H9 (cell line): ENCODE data around the gene DKKL1. TPM values are rescaled to one million over a fixed set of nuclear protein-coding genes. Genes with fewer than 3 reads are reported as not detected.

Experiments used
- DNase-seq: peaks from one replicate; pipeline ENCODE4 v3.0.0-alpha.2; 2017
- H2AFZ ChIP-seq: one replicate; pipeline ENCODE4 v1.6.1; 2013; ENCODE audit warnings: mild to moderate bottlenecking, low read length, control low read depth, moderate library complexity
- H2AK5ac ChIP-seq: 2 replicates; pipeline ENCODE4 v1.6.1; 2013; ENCODE audit warnings: low read length, control low read depth, mixed read lengths; ENCODE audit not compliant: insufficient read length
- H2BK120ac ChIP-seq: one replicate; pipeline ENCODE4 v1.6.1; 2013; ENCODE audit warnings: low read depth, mild to moderate bottlenecking, low read length, control low read depth, inconsistent platforms; ENCODE audit not compliant: poor library complexity, severe bottlenecking
- H2BK12ac ChIP-seq: 2 replicates; pipeline ENCODE4 v1.6.1; 2013; ENCODE audit warnings: low read length, control low read depth, mixed read lengths, low read depth; ENCODE audit not compliant: insufficient read length
- H2BK15ac ChIP-seq: 2 replicates; pipeline ENCODE4 v1.6.1; 2013; ENCODE audit warnings: low read depth, low read length, control low read depth
- H2BK20ac ChIP-seq: one replicate; pipeline ENCODE4 v1.6.1; 2013; ENCODE audit warnings: low read depth, mild to moderate bottlenecking, low read length, control low read depth, inconsistent platforms; ENCODE audit not compliant: poor library complexity, severe bottlenecking
- H2BK5ac ChIP-seq: 2 replicates; pipeline ENCODE4 v1.6.1; 2013; ENCODE audit warnings: low read length, control low read depth, mixed read lengths; ENCODE audit not compliant: insufficient read length
- H3K14ac ChIP-seq: 2 replicates; pipeline ENCODE4 v1.6.1; 2013; ENCODE audit warnings: low read length, control low read depth; ENCODE audit not compliant: insufficient read depth
- H3K18ac ChIP-seq: 2 replicates; pipeline ENCODE4 v1.6.1; 2013; ENCODE audit warnings: low read depth, mild to moderate bottlenecking, mixed read lengths, low read length, control low read depth; ENCODE audit not compliant: insufficient read length
- H3K23ac ChIP-seq: 2 replicates; pipeline ENCODE4 v1.6.1; 2013; ENCODE audit warnings: low read length, control low read depth, mixed read lengths, low read depth; ENCODE audit not compliant: insufficient read length
- H3K23me2 ChIP-seq: 2 replicates; pipeline ENCODE4 v1.6.1; 2013; ENCODE audit warnings: low read depth, mild to moderate bottlenecking, mixed read lengths, low read length, control low read depth; ENCODE audit not compliant: insufficient read length, poor library complexity, severe bottlenecking
- H3K27ac ChIP-seq: 2 replicates; pipeline ENCODE4 v1.5.1; 2013; ENCODE audit warnings: low read length, control low read depth, mixed read lengths, low read depth; ENCODE audit not compliant: insufficient read length
- H3K27me3 ChIP-seq: 2 replicates; pipeline ENCODE4 v1.6.1; 2013; ENCODE audit warnings: low read length, control low read depth, inconsistent platforms; ENCODE audit not compliant: insufficient read depth
- H3K4ac ChIP-seq: 2 replicates; pipeline ENCODE4 v1.6.1; 2013; ENCODE audit warnings: low read depth, mild to moderate bottlenecking, control low read depth, inconsistent platforms, low read length, moderate library complexity
- H3K4me1 ChIP-seq: 2 replicates; pipeline ENCODE4 v1.6.1; 2013; ENCODE audit warnings: low read length, control low read depth, inconsistent platforms; ENCODE audit not compliant: insufficient read depth
- H3K4me2 ChIP-seq: 2 replicates; pipeline ENCODE4 v1.6.1; 2013; ENCODE audit warnings: low read length, control low read depth, mixed read lengths; ENCODE audit not compliant: insufficient read length, insufficient read depth
- H3K56ac ChIP-seq: 2 replicates; pipeline ENCODE4 v1.6.1; 2013; ENCODE audit warnings: low read depth, mild to moderate bottlenecking, mixed read lengths, low read length, control low read depth; ENCODE audit not compliant: insufficient read length
- H3K79me1 ChIP-seq: 2 replicates; pipeline ENCODE4 v1.6.1; 2013; ENCODE audit warnings: low read depth, mild to moderate bottlenecking, moderate library complexity, low read length, control low read depth, inconsistent platforms; ENCODE audit not compliant: insufficient read depth, poor library complexity, severe bottlenecking
- H3K79me2 ChIP-seq: 2 replicates; pipeline ENCODE4 v1.6.1; 2013; ENCODE audit warnings: low read length, control low read depth, inconsistent platforms; ENCODE audit not compliant: insufficient read depth
- H3K9ac ChIP-seq: 2 replicates; pipeline ENCODE4 v1.6.1; 2013; ENCODE audit warnings: low read length, control low read depth, mixed read lengths; ENCODE audit not compliant: insufficient read length; ENCODE audit errors: extremely low read depth
- H3K9me3 ChIP-seq: one replicate; pipeline ENCODE4 v1.6.1; 2013; ENCODE audit warnings: low read depth, low read length, inconsistent platforms; ENCODE audit not compliant: control insufficient read depth
- H3T11ph ChIP-seq: one replicate; pipeline ENCODE4 v1.6.1; 2013; ENCODE audit warnings: mild to moderate bottlenecking, low read length, control low read depth, inconsistent platforms
- H4K20me1 ChIP-seq: one replicate; pipeline ENCODE4 v1.6.1; 2013; ENCODE audit not compliant: control insufficient read depth, insufficient read length, insufficient read depth
- H4K5ac ChIP-seq: 2 replicates; pipeline ENCODE4 v1.6.1; 2013; ENCODE audit warnings: low read depth, mild to moderate bottlenecking, mixed read lengths, low read length, control low read depth; ENCODE audit not compliant: insufficient read length
- H4K8ac ChIP-seq: replicated peaks from 2 replicates; pipeline ENCODE4 v1.6.1; 2013; ENCODE audit warnings: low read length, control low read depth, mixed read lengths, low read depth; ENCODE audit not compliant: insufficient read length
- H4K91ac ChIP-seq: 2 replicates; pipeline ENCODE4 v1.6.1; 2013; ENCODE audit warnings: low read depth, mild to moderate bottlenecking, moderate library complexity, mixed read lengths, low read length, control low read depth; ENCODE audit not compliant: insufficient read length
- H3K27ac Mint-ChIP-seq, 3 experiments: 2 replicates in 2 of 3; 3 replicates in 1 of 3; pipeline ENCODE4 v1.8.0; 2020 to 2021; ENCODE audit warnings: mixed read lengths in 3 of 3, mild to moderate bottlenecking in 1 of 3, moderate library complexity in 1 of 3
- H3K27me3 Mint-ChIP-seq: 2 replicates; pipeline ENCODE4 v1.8.0; 2021; ENCODE audit warnings: low read depth, mild to moderate bottlenecking, moderate library complexity, mixed read lengths
- H3K36me3 Mint-ChIP-seq, 3 experiments: 2 replicates in 2 of 3; 3 replicates in 1 of 3; pipeline ENCODE4 v1.8.0; 2020 to 2021; ENCODE audit warnings: low read depth in 3 of 3, mixed read lengths in 3 of 3; ENCODE audit not compliant: insufficient read depth in 1 of 3
- H3K4me1 Mint-ChIP-seq, 2 experiments: 2 replicates each; pipeline ENCODE4 v1.8.0; 2020; ENCODE audit warnings: mixed read lengths in 2 of 2
- H3K4me3 Mint-ChIP-seq, 2 experiments: 2 replicates in 1 of 2; 3 replicates in 1 of 2; pipeline ENCODE4 v1.8.0; 2020 to 2021; ENCODE audit warnings: mild to moderate bottlenecking in 2 of 2, mixed read lengths in 2 of 2, moderate library complexity in 1 of 2
- H3K9me3 Mint-ChIP-seq, 2 experiments: 2 replicates in 1 of 2; 3 replicates in 1 of 2; pipeline ENCODE4 v1.8.0; 2020; ENCODE audit warnings: mild to moderate bottlenecking in 2 of 2, mixed read lengths in 2 of 2, moderate library complexity in 1 of 2
- WGBS: extraction: QIAGEN DNeasy Blood & Tissue Kit; methylation state at CpG from one replicate; pipeline ENCODE4 v1.1.7; 2013; ENCODE audit warnings: missing lambda C conversion rate, low lambda C conversion rate, mixed read lengths; ENCODE audit not compliant: insufficient read length; ENCODE audit errors: extremely low coverage; 5-methylcytosine and 5-hydroxymethylcytosine counted together
- total RNA-seq: library from RNA; stranded (reverse); gene quantifications from 2 replicates; pipeline ENCODE4 v1.2.1, GENCODE V29; 2021
- TF ChIP-seq, protein P1 (sequence below): fragments of 200-600 bp; sonication (generic); conservative IDR thresholded peaks from 3 replicates; pipeline ENCODE4 v1.8.0; 2021; ENCODE audit warnings: antibody characterized with exemption, mild to moderate bottlenecking

DKKL1 gene
- total RNA-seq, 1 experiment from 2014 or later: 3.5 TPM

DNA sequence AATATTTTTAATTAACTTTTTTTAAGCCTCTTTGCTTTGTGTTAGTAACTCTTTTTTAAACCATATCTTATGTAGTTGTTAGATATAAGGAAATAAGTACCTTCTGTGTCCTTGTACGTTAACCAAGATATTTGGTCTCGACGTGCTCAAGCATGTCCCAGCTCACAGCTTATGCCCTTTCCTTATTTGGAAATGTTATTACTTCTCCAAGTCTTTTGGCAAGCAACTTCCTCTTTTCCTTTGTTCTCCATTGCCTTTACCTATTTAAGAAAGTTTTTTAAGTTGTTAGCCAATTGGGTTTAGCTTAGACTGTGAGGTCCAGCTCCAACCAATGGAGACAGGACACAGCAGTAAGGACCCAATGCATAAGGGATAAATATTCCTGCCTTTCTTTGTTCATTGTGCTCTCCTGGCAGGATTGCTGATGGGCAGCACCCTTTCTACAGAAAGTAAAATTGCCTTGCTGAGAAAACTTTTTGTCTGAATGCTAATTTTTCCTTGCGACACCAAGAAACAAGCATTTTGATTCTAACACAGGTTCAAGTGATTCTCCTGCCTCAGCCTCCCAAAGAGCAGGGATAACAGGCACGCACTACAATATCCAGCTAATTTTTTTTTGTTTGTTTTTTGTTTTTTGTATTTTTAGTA, 5.2 kb downstream of the DKKL1 start:
- Mint-ChIP-seq H3K27ac (no peak overlapping the region), H3K4me3 (no peak overlapping the region), H3K9me3 (peaks cover 16 to 22% of the 10 kb centered on the region in 2 experiments), H3K4me1 (peaks cover 4 to 7% of the 10 kb centered on the region in 2 experiments; a peak in 2 of 4 replicates), H3K27me3 (peaks cover 11% of the 10 kb centered on the region), H3K36me3 (peaks cover 10 to 16% (median 12%) of the 10 kb centered on the region in 3 experiments; a peak in 6 of 7 replicates)
- H4K91ac ChIP-seq: no peak overlapping the region
- no peak overlapping the region for H2AK5ac ChIP-seq
- no peak overlapping the region for H4K8ac ChIP-seq
- H3K79me1 ChIP-seq: no peaks in the 10 kb centered on the region
- H3K4ac ChIP-seq: no peak overlapping the region
- TF ChIP-seq, protein P1, sequence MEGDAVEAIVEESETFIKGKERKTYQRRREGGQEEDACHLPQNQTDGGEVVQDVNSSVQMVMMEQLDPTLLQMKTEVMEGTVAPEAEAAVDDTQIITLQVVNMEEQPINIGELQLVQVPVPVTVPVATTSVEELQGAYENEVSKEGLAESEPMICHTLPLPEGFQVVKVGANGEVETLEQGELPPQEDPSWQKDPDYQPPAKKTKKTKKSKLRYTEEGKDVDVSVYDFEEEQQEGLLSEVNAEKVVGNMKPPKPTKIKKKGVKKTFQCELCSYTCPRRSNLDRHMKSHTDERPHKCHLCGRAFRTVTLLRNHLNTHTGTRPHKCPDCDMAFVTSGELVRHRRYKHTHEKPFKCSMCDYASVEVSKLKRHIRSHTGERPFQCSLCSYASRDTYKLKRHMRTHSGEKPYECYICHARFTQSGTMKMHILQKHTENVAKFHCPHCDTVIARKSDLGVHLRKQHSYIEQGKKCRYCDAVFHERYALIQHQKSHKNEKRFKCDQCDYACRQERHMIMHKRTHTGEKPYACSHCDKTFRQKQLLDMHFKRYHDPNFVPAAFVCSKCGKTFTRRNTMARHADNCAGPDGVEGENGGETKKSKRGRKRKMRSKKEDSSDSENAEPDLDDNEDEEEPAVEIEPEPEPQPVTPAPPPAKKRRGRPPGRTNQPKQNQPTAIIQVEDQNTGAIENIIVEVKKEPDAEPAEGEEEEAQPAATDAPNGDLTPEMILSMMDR: no peak
- no peaks in the 10 kb centered on the region for H3K27me3 ChIP-seq
- H3K14ac ChIP-seq: no peak overlapping the region
- no peaks in the 10 kb centered on the region for H3K23me2 ChIP-seq
- H4K5ac ChIP-seq: no peak overlapping the region
- no peak overlapping the region for H2BK12ac ChIP-seq
- H4K20me1 ChIP-seq: no peaks in the 10 kb centered on the region
- no peak overlapping the region for H3K27ac ChIP-seq
- H3K4me1 ChIP-seq: no peaks in the 10 kb centered on the region; the same call in 1 of the 2 replicates
- H3T11ph ChIP-seq: no peak overlapping the region
- H2BK15ac ChIP-seq: no peak overlapping the region
- H2AFZ ChIP-seq: no peak overlapping the region
- no CpG with 5 or more reads among the region's 5 CpGs for WGBS
- H3K23ac ChIP-seq: no peak overlapping the region
- no peak overlapping the region for H2BK5ac ChIP-seq
- H3K4me2 ChIP-seq: no peak overlapping the region
- H3K9ac ChIP-seq: no peak overlapping the region
- no peaks in the 10 kb centered on the region for H3K79me2 ChIP-seq
- H3K9me3 ChIP-seq: peaks cover 11% of the 10 kb centered on the region
- no peak overlapping the region for H3K56ac ChIP-seq
- H2BK20ac ChIP-seq: no peak overlapping the region
- no peak overlapping the region for H2BK120ac ChIP-seq
- DNase-seq: no peak
- H3K18ac ChIP-seq: no peak overlapping the region
